PC-3 (cell line): ENCODE measurements around the gene SH3BP5L. TPM values are rescaled to one million over a fixed set of nuclear protein-coding genes. Genes with fewer than 3 reads are reported as not detected.

Source experiments
- ATAC-seq: fragments of 200-7000 bp; cut with Tn5 transposase; 2 replicates; pipeline ENCODE4 v1.9.1; 2020; ENCODE audit warnings: mild to moderate bottlenecking, moderate library complexity
- BruUV-seq: library from RNA; stranded (reverse); fragments of 400-500 nt; replicated peaks from 2 replicates; lab custom pipeline; 2021; lab: Mats Ljungman, UMichigan
- CTCF ChIA-PET: fragments of 300-600 bp; sonication (Branson Sonifier 250); formaldehyde crosslinking; loops from one replicate; lab custom pipeline; 2022; ENCODE audit warnings: antibody characterized with exemption; lab: Charles Lee
- POLR2A ChIA-PET: fragments of 300-600 bp; sonication (Branson Sonifier 250); formaldehyde crosslinking; loops from one replicate; lab custom pipeline; 2022; ENCODE audit warnings: antibody characterized with exemption; ENCODE audit not compliant: unreplicated experiment; lab: Charles Lee
- DNase-seq: peaks from one replicate; pipeline ENCODE4 v3.0.0-alpha.2; 2015
- H2AFZ ChIP-seq: fragments of 300-600 bp; sonication (generic); 2 replicates; pipeline ENCODE4 v1.6.0; 2016; ENCODE audit warnings: antibody characterized with exemption, low read length
- H3F3A ChIP-seq: fragments of 300-600 bp; sonication (generic); one replicate; pipeline ENCODE4 v1.6.0; 2017; ENCODE audit warnings: antibody characterized with exemption, low read length, control low read depth, mild to moderate bottlenecking; ENCODE audit not compliant: unreplicated experiment
- H3K27ac ChIP-seq: fragments of 300-600 bp; sonication (generic); 2 replicates; pipeline ENCODE4 v1.5.1; 2016; ENCODE audit warnings: mild to moderate bottlenecking, low read length
- H3K27me3 ChIP-seq: fragments of 300-600 bp; sonication (generic); 2 replicates; pipeline ENCODE4 v1.6.1; 2016; ENCODE audit warnings: low read length, mixed read lengths
- H3K36me3 ChIP-seq: fragments of 300-600 bp; sonication (generic); 2 replicates; pipeline ENCODE4 v1.6.1; 2016; ENCODE audit warnings: low read depth, mixed run types, low read length, mixed read lengths
- H3K4me1 ChIP-seq: fragments of 300-600 bp; sonication (generic); 2 replicates; pipeline ENCODE4 v1.5.1; 2016; ENCODE audit warnings: low read length; ENCODE audit not compliant: insufficient read depth
- H3K4me2 ChIP-seq: fragments of 300-600 bp; sonication (generic); 2 replicates; pipeline ENCODE4 v1.6.0; 2016; ENCODE audit warnings: low read length
- H3K4me3 ChIP-seq: fragments of 300-600 bp; sonication (generic); 2 replicates; pipeline ENCODE4 v1.5.1; 2016; ENCODE audit warnings: mild to moderate bottlenecking, low read length, mixed read lengths
- H3K79me2 ChIP-seq: fragments of 300-600 bp; sonication (generic); 2 replicates; pipeline ENCODE4 v1.6.1; 2017; ENCODE audit warnings: low read length, mixed read lengths
- H3K9ac ChIP-seq: fragments of 300-600 bp; sonication (generic); 2 replicates; pipeline ENCODE4 v1.6.0; 2016; ENCODE audit warnings: mild to moderate bottlenecking, low read length
- H3K9me2 ChIP-seq: fragments of 300-600 bp; sonication (generic); replicated peaks from 2 replicates; pipeline ENCODE4 v1.6.1; 2016; ENCODE audit warnings: mixed run types, low read length, mixed read lengths
- H3K9me3 ChIP-seq: fragments of 300-600 bp; sonication (generic); 2 replicates; pipeline ENCODE4 v1.6.1; 2016; ENCODE audit warnings: low read length, mixed read lengths
- H4K20me1 ChIP-seq: fragments of 300-600 bp; sonication (generic); 2 replicates; pipeline ENCODE4 v1.6.1; 2016; ENCODE audit warnings: low read length, mixed read lengths
- EZH2 ChIP-seq: fragments of 300-600 bp; sonication (generic); IDR thresholded peaks from one replicate; pipeline ENCODE4 v1.6.1; 2017; ENCODE audit warnings: antibody characterized with exemption, mild to moderate bottlenecking, low read length; ENCODE audit not compliant: unreplicated experiment
- EZH2phosphoT487 ChIP-seq: fragments of 300-600 bp; sonication (generic); IDR thresholded peaks from 2 replicates; pipeline ENCODE4 v1.6.1; 2018; ENCODE audit warnings: mild to moderate bottlenecking, antibody characterized with exemption, low read length, borderline replicate concordance
- intact Hi-C: fragments of 100-400 bp; cut with micrococcal nuclease; formaldehyde crosslinking; loops from 2 replicates; pipeline ENCODE4 v1.9.0; 2023
- total RNA-seq: library from RNA; depleted of rRNA; stranded (reverse); fragments of >200 nt; gene quantifications from 2 replicates; pipeline ENCODE4 v1.2.3, GENCODE V29; 2014
- TF ChIP-seq, protein P1 (sequence below): fragments of 300-600 bp; sonication (generic); conservative IDR thresholded peaks from 2 replicates; pipeline ENCODE4 v1.5.1; 2017; ENCODE audit warnings: antibody characterized with exemption, low read depth, mild to moderate bottlenecking, low read length

Gene SH3BP5L
- total RNA-seq, 1 experiment from 2014 or later = 63.5 TPM

DNA sequence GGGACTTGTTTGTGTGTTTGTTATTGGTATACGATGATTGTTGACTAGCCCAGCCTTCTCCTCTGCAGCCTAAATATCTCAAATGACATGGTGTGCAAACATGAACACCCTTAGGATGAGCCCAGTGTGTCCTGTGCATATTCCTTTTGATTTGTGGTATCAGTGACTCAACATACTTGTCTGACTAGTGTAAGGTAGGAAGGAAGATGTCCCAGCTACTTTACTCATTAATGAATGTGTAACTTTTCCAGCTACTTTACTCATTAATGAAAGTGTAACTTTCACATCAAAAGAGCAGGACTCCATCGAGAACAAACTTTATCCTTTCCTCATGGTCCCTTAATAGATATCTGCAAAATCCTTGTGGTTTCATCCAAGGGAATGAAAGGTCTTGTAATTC, 35.9 kb upstream of the SH3BP5L start:
- intact Hi-C loops = no loop called here
- no peak for ATAC-seq
- H3K9me2 ChIP-seq = no peaks in the 10 kb centered on the region
- no peaks in the 10 kb centered on the region for H3F3A ChIP-seq
- H3K4me2 ChIP-seq = no peak overlapping the region
- BruUV-seq = no TSS peak
- peaks cover 20% of the 10 kb centered on the region for H3K79me2 ChIP-seq
- no peaks in the 10 kb centered on the region; the same call in 1 of the 2 replicates for H3K36me3 ChIP-seq
- no peak overlapping the region for H2AFZ ChIP-seq
- H3K4me1 ChIP-seq = peaks cover 35% of the 10 kb centered on the region
- no peak overlapping the region for H3K4me3 ChIP-seq
- H3K27me3 ChIP-seq = no peaks in the 10 kb centered on the region
- H3K27ac ChIP-seq = no peak overlapping the region
- CTCF ChIA-PET = no interaction called here
- H4K20me1 ChIP-seq = no peaks in the 10 kb centered on the region
- no peak overlapping the region for H3K9ac ChIP-seq
- no peaks in the 10 kb centered on the region for H3K9me3 ChIP-seq
- TF ChIP-seq EZH2 (no peak), EZH2phosphoT487 (no peak)
- TF ChIP-seq, protein P1, sequence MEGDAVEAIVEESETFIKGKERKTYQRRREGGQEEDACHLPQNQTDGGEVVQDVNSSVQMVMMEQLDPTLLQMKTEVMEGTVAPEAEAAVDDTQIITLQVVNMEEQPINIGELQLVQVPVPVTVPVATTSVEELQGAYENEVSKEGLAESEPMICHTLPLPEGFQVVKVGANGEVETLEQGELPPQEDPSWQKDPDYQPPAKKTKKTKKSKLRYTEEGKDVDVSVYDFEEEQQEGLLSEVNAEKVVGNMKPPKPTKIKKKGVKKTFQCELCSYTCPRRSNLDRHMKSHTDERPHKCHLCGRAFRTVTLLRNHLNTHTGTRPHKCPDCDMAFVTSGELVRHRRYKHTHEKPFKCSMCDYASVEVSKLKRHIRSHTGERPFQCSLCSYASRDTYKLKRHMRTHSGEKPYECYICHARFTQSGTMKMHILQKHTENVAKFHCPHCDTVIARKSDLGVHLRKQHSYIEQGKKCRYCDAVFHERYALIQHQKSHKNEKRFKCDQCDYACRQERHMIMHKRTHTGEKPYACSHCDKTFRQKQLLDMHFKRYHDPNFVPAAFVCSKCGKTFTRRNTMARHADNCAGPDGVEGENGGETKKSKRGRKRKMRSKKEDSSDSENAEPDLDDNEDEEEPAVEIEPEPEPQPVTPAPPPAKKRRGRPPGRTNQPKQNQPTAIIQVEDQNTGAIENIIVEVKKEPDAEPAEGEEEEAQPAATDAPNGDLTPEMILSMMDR = no peak
- POLR2A ChIA-PET = interaction anchor here (1.5 kb wide), 1 partner anchor 11 kb away, joined by 3 read pairs; no protein-coding TSS in a partner anchor
- DNase-seq = no peak

DNA sequence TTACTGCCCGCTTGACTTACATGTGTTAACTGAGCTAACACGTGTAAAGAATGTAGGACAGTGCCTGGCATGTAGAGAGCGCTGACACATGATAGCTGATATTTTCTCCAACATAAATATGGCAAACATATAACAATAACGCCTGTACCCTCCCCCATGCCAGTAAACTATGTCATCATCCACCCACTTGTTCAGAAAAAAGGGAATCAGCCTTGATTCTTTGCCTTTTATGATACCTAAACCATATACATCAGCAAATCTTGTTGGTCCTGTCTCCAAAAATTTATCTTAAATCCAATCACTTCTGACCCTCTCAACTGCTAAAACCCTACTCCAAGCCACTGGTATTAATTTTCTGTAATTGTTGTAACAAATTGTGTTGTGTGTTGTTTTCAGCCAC, 34.3 kb upstream of the SH3BP5L start:
- Histone ChIP-seq H3K4me3 (no peak overlapping the region), H3K4me2 (peak overlapping the region; percentile 89; the same call in 1 of the 2 replicates), H3K9me3 (no peaks in the 10 kb centered on the region), H3K79me2 (peaks cover 31% of the 10 kb centered on the region), H3K9ac (no peak overlapping the region), H3F3A (no peaks in the 10 kb centered on the region), H3K9me2 (no peaks in the 10 kb centered on the region), H3K36me3 (peaks cover 7% of the 10 kb centered on the region; the same call in 1 of the 2 replicates), H3K4me1 (peaks cover 37% of the 10 kb centered on the region), H2AFZ (no peak overlapping the region), H3K27ac (no peak overlapping the region), H3K27me3 (no peaks in the 10 kb centered on the region), H4K20me1 (no peaks in the 10 kb centered on the region)
- intact Hi-C loops = no loop called here
- DNase-seq (no peak), ATAC-seq (no peak)
- BruUV-seq = no TSS peak
- POLR2A ChIA-PET = no interaction called here
- TF ChIP-seq, protein P1 = no peak
- no peak for TF ChIP-seq EZH2
- no peak for TF ChIP-seq EZH2phosphoT487
- CTCF ChIA-PET = no interaction called here
